Measurements from ENCODE around the gene TRPM3.

The TRPM3 gene

GRCh38 chr9:70580606-70581195 is 540.7 kb downstream of the TRPM3 start:
- DNase-seq (ENCODE audit: low spot score): no peak

DNA sequence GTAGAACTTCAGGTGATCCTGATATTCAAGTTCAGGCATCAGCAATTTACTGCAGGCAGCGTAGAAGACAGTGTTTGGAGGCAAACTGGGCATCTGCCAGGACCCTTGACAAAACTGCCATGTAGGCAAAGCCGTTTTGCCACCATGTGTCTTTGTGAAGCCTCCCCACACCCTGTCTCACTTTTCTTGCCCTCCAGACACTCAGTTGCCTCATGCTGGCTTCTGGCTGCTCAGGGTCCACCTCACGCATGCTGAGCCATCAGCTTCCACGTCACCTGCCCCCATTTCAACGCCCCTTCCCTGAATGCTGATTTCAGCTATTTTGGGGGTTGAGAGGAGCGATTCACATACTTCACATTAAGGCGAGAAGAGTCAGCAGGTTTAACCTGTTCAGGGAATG is 541.7 kb downstream of the TRPM3 start:
- DNase-seq (ENCODE audit: low spot score): no peak

GRCh38 chr9:70578720-70579119 is 542.7 kb downstream of the TRPM3 start:
- DNase-seq (ENCODE audit: low spot score): no peak

DNA sequence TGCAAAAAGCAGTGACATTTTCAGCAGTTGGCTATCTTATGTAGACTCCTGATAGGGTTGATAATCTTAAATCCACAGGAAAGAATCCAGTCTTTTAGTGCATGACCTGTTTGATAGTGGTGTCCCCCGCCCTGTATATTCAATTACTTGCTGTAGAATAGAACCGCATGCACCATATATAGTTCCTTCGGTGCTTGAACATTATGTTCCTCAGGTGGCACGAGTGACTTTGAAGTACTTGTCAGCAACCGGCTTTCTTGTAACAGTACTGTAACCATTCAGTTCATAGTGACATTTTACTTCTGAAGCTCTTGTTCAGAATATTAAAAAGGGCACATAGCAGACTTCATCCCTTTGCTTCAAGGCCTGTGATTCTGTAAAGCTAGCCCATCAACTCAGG is 543.8 kb downstream of the TRPM3 start:
- no peak for DNase-seq (ENCODE audit: low spot score)

GRCh38 chr9:70576116-70576515 is 545.3 kb downstream of the TRPM3 start:
- DNase-seq (ENCODE audit: low spot score): no peak

DNA sequence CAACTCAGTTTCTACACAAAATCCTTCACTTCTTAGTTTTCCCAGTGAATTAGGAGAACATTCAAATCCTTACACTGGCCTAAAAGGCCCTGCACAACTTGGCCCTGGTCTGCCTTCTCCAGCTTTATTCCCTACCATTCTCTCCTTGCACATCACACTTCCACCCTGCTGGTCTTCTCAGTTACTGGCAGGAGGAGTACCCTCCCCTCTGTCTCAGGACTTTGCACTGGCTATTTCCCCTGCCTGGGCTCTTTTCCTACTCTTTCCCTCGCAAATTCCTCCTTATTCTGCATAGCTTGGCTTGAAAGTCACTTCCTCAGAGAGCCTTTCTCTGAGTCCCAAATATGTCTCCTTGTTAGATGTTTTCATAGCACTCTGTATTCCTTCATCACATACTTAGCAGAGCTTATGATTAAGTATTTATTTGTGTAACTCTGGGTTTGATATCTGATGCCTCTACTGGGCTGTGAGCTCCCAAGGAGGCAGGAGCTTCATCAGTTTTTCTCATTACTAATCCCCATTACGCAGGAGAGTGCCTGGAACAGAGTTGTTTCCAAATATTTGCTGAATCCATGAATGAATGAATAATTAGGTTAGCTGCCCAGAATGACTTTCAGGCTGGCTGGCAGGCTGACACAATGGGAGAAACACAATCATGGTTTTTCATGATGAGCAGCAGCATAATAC is 547.1 kb downstream of the TRPM3 start:
- DNase-seq (ENCODE audit: low spot score): no peak

- DNase-seq (ENCODE audit: low spot score): no peak
These were observed 548.1 kb downstream of the TRPM3 start for GRCh38 chr9:70573308-70573707.

GRCh38 chr9:70571258-70571657 is 550.2 kb downstream of the TRPM3 start:
- DNase-seq (ENCODE audit: low spot score): no peak

- no peak for DNase-seq (ENCODE audit: low spot score)
These were observed 551.6 kb downstream of the TRPM3 start for GRCh38 chr9:70569791-70570190.

DNA sequence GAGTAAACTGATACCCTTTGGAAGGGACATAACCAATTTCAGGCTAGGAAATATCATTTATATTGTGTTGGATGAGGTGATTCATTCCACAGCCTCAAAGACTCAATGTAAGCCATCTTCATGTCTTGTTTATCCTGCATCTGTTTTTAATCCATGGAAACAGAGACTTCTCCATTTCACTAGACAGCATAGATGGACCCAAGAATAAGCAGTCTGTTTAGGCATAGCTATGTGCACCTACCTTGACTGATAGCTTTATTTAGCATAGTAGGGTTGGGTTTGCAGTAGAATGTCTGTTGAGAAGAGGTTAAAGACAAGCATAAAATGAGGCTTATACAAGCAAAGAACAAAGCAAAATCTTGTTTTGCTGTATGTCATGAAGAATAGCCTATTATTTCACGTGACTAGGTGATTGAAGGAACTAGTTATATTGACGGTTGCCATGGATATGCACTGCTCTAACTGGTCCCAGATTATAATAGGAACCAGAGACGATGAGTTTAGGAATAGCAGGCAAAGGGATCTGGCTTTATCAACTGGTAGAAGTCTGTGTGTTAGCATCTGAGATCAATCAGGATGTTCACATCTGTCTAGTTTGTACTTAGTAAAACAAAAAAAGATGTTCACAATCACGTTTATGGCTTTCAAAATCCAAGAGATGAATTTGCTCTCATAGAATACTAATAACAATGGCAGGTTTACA is 552.2 kb downstream of the TRPM3 start:
- no peak for DNase-seq (ENCODE audit: low spot score)

- no peak for DNase-seq (ENCODE audit: low spot score)
These were observed 553.9 kb downstream of the TRPM3 start for GRCh38 chr9:70567511-70567910.

DNA sequence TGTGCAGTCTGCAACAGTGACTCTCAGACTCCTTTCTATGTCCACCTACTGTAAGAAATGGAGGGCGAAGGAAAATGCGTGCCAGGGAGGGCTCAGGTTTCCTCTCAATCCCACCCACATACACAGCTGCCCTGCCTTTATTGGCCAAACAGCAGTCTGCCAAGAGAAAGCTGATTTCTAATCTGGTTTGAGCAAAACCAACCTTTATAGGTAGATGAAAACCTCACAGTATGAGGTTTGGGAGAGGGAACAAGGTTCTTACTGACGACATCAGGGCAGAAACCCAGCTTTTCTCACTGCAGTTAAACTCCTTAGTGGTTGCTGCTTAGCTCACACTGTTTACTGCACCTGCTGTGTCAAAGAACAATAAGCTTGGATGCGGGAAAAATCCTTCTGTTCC is 554.7 kb downstream of the TRPM3 start:
- no peak for DNase-seq (ENCODE audit: low spot score)

GRCh38 chr9:70566066-70566465 is 555.4 kb downstream of the TRPM3 start:
- no peak for DNase-seq (ENCODE audit: low spot score)

DNA sequence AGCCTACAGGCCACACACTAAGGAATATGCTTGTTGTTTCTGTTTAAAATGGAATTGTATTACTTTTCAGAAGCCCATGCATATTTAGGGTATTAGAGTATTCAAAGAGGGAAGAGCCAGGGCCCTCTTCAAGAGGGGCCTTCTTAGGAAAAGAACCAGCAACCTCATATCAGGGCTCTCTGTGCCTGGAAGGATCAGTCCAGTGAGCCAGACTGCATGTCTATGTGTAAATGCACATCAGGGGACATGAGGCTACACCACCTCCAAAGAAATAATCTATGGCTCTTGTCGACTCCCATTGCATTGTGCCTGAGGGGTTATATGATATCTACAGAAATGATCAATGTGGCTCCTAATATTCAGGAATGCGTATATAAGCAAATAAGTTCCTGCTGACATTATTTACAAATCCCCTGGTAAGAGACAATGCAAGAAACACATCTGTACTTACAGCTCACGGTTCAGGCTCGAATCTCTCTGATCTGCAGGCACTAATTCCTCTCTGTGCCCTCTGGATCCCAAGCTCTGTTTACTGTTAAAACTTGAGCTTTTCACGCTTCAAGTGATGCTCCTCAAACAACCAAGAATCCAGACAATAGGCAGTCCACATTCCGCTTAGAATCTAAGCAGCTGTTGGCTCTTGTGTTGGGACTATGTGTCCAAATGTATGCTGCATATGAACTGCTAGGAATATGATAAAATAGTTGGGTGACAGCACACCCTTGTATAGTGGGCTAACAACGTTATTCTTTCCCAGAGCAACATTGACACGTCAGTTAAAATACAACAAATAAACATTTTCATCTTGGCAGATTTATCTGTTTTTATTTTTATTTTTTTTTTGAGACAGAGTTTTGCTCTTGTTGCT is 556.7 kb downstream of the TRPM3 start:
- DNase-seq (ENCODE audit: low spot score): no peak

DNA sequence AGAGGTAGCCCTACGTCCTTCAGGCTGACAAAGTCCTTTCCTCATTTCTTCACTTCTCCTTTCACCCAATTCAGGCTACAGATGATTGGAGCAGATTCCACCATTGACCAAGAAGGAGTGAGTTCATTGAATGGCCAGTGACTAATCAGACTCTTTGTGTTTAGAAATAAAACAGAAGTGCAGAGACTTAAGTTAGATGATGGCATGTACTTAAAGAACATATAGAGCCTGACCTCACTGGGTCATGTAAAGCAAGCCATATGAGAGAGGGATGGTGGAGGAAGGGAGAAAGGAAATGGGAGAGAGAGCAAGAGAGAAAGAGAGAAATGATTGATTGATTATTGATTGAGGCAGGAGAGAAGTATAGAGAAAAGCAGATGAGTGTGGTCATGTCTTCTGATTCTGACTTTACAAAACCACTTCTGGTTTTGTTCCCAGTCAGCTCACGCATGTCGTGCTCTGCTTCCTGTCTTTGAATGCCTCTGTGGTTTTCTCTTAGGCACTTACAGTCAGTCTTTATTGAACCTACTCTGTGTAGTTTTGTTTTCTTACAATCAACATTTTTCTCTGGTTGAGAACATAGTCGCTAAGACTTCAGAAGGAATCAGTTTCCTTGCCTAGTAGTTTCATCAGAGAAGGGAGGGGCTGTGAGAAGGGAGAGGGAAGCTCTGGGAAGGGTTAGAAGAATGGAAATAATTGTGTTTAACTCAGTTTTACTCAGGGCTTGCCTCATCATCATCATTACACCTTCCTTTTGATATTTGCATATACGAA is 557.8 kb downstream of the TRPM3 start:
- DNase-seq (ENCODE audit: low spot score): peak; percentile 51

DNA sequence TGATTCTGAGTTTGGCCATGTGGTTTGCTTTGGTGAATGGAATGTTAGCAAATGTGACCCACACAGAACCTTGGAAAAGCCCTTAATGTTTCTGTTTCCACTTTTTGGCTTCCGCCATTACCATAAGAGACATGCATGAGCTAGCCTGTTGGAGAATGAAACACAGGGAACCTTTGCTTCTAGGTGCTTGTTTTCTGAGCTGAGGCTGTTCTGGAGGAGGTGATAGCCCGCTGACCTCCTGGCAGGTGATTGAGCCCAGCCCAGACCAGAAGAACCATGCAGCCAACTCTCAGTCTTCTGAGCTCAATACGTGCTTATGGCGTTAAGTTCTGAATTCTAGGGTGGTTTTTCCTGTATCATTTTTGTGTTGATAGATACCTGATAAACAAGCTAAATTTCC is 558.4 kb downstream of the TRPM3 start:
- DNase-seq (ENCODE audit: low spot score): no peak

DNA sequence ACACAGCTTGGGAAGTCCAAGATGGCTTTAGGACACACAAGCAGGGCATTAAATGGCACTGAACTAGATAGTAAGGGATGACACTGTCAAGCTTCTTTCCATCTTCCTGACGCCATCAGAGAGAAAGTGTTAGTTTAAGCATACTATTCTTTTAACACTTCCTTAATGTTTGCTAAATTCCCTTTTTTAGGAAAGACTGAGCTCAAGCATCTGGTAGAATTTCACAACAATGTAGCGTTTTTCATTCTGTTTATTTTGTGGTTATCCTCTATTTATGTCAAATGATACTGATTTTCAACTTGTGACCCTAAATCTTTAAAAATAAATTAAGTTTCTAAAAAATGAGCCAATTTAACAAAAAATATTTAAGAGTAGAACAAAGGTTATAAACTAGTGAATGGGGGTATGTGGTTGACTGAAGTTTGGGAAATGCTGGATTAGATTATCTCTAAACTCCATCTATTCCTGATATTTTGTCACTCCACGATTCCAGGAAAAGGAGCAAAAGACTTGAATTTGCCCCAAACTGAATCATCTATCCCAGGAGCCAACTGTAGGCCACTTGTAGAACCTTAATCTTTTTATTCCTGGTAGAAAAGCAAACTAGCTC is 559.5 kb downstream of the TRPM3 start:
- no peak for DNase-seq (ENCODE audit: low spot score)

DNA sequence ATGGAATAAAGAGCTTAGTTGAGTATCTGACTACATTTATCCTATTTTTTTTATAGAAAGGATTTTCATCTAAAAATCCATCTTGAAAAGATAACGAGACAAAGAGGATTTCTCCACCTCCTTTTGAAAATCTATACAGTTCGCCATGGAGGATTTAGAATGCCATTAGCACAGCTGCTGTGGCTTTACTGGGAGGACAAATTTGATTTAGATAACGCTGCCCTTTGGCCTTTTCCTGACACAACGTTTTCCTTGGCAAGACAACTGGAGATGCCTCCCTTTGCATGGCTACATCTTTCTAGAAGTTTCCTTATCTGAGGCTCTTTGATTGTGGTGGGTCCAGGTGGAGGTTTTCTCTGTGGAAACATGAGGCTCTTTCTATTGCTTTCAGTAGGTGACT is 560.3 kb downstream of the TRPM3 start:
- DNase-seq (ENCODE audit: low spot score): no peak

GRCh38 chr9:70559102-70559501 is 562.3 kb downstream of the TRPM3 start:
- DNase-seq (ENCODE audit: low spot score): no peak

DNA sequence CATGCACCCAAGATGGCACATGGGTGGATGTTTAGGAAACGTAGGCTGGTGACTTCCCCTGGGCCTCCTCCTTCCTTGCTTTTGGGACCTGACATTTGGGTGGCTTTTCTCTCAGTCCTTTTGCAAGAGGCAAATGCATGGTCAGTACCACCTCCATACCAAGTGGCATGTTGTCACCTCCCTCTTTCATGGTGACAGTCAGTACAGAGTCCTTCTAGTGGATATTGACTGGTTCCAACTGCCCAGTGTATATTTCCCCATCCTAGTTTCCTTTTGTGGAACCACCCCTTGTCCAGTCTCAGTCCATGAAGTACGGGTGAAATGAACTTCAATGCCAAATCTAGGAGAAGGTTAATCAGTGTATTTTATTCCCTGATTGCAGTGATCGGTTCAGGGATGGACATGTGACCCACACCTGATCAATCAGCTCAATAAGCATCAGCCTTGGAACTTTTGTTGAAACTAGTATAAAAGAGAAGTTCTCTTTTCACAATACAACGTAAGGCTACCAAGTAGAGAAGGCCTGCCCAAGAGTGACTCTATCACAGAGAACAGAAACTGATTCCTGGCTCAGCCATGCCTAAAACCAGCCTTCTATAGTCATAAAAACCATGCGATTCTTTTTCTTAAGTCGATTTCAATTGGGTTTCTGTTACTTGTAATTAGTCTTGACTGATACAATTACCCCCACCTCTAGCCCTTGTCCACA is 563.6 kb downstream of the TRPM3 start:
- no peak for DNase-seq (ENCODE audit: low spot score)

- no peak for DNase-seq (ENCODE audit: low spot score)
These were observed 564.6 kb downstream of the TRPM3 start for GRCh38 chr9:70556771-70557170.

Data from Ammon's horn (tissue), 1 donor.